Measurements from ENCODE around the gene BCAS3.

GRCh38 chr17:60790205-60790604 is 112.6 kb downstream of the BCAS3 start:
- TF ChIP-seq CTCF (IDR thresholded peaks at IDR 0.05 in 4 of 5, conservative IDR thresholded peaks at IDR 0.05 in 1 of 5) (no peak), POLR2A (IDR thresholded peaks at IDR 0.05) (no peak)
